Measurements from ENCODE around the gene NT5DC1.

DNA sequence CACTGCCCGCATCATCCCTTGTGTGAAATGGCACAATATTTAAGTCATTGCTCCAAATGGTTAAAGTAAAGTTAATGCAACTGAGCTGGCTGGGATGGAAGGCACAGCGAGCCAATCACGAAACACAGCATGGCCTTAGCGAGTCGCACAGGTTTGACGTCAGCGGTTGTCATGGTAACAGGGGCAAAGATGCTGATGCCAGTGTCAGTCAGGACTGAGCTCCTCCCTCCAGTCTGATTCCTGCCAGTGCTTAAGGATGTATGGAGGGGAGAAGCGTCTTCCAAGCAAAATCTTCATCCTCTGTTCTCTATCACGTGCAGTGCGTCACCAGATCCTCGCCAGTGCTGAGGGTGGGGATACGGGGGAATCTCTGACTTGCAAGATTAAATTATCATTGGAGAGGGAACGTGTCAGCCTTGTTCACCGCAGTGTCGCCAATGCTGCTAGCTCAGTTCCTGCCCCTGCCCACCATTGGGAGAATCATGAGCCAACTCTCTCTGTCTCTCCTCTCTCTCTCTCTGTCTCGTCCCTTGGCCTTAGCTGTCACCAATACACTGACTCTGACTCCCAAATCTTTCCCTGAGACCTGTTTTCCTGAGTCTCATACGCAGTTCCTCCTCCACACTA lies 128.7 kb downstream of the NT5DC1 start:
- TF ChIP-seq, protein P1, sequence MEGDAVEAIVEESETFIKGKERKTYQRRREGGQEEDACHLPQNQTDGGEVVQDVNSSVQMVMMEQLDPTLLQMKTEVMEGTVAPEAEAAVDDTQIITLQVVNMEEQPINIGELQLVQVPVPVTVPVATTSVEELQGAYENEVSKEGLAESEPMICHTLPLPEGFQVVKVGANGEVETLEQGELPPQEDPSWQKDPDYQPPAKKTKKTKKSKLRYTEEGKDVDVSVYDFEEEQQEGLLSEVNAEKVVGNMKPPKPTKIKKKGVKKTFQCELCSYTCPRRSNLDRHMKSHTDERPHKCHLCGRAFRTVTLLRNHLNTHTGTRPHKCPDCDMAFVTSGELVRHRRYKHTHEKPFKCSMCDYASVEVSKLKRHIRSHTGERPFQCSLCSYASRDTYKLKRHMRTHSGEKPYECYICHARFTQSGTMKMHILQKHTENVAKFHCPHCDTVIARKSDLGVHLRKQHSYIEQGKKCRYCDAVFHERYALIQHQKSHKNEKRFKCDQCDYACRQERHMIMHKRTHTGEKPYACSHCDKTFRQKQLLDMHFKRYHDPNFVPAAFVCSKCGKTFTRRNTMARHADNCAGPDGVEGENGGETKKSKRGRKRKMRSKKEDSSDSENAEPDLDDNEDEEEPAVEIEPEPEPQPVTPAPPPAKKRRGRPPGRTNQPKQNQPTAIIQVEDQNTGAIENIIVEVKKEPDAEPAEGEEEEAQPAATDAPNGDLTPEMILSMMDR (IDR thresholded peaks at IDR 0.05): no peak
- no peak for TF ChIP-seq POLR2A (IDR thresholded peaks at IDR 0.05)

Data from body of pancreas (tissue), 4 donors.